Measurements from ENCODE around the gene APOL2.
A peak's percentile ranks its signal among the peaks of the same experiment; 100 is the strongest.
"Not testable (repeated sequence)": the region's sequence is repeated elsewhere in the genome, so short reads cannot be mapped to it uniquely, and the experiment has no call there.

Gene APOL2

GRCh38 chr22:36239401-36240171, at the start of gene APOL2:
APOL2 (minus strand) TSS chr22:36239527; CDS start chr22:36233162, 6,365 bp downstream.
- DNase-seq (ENCODE audit: low read depth): peak; percentile 79

GRCh38 chr22:36288571-36289405, 49.5 kb upstream of the APOL2 start:
- no peak for DNase-seq (ENCODE audit: low read depth)

GRCh38 chr22:36287881-36288515, 48.7 kb upstream of the APOL2 start:
- DNase-seq (ENCODE audit: low read depth): no peak

GRCh38 chr22:36286096-36286957, 47.0 kb upstream of the APOL2 start:
- peak; percentile 71 for DNase-seq (ENCODE audit: low read depth)

- no peak for DNase-seq (ENCODE audit: low read depth)
Measured at GRCh38 chr22:36285545-36285944, 46.2 kb upstream of the APOL2 start.

- DNase-seq (ENCODE audit: low read depth): no peak
Measured at GRCh38 chr22:36285017-36285416, 45.7 kb upstream of the APOL2 start.

GRCh38 chr22:36284171-36284571, 44.8 kb upstream of the APOL2 start:
- DNase-seq (ENCODE audit: low read depth): no peak

GRCh38 chr22:36282328-36282831, 43.1 kb upstream of the APOL2 start:
- no peak for DNase-seq (ENCODE audit: low read depth)

GRCh38 chr22:36281781-36282327, 42.5 kb upstream of the APOL2 start:
- DNase-seq (ENCODE audit: low read depth): no peak

- no peak for DNase-seq (ENCODE audit: low read depth)
Measured at GRCh38 chr22:36280379-36280778, 41.1 kb upstream of the APOL2 start.

- DNase-seq (ENCODE audit: low read depth): no peak
Measured at GRCh38 chr22:36279219-36279666, 39.9 kb upstream of the APOL2 start.

GRCh38 chr22:36277482-36278291, 38.4 kb upstream of the APOL2 start:
- DNase-seq (ENCODE audit: low read depth): peak; percentile 62

- DNase-seq (ENCODE audit: low read depth): no peak
Measured at GRCh38 chr22:36274531-36274930, 35.2 kb upstream of the APOL2 start.

GRCh38 chr22:36271951-36272350, 32.6 kb upstream of the APOL2 start:
- DNase-seq (ENCODE audit: low read depth): not testable (repeated sequence)

- not testable (repeated sequence) for DNase-seq (ENCODE audit: low read depth)
Measured at GRCh38 chr22:36271231-36271630, 31.9 kb upstream of the APOL2 start.

GRCh38 chr22:36267896-36268485, 28.7 kb upstream of the APOL2 start:
- no peak for DNase-seq (ENCODE audit: low read depth)

- no peak for DNase-seq (ENCODE audit: low read depth)
Measured at GRCh38 chr22:36267058-36267457, 27.7 kb upstream of the APOL2 start.

- not testable (repeated sequence) for DNase-seq (ENCODE audit: low read depth)
Measured at GRCh38 chr22:36263886-36264664, 24.7 kb upstream of the APOL2 start.

GRCh38 chr22:36263216-36263673, 23.9 kb upstream of the APOL2 start:
- not testable (repeated sequence) for DNase-seq (ENCODE audit: low read depth)
